Measurements from ENCODE around the gene NKX1-2.

NKX1-2 gene

GRCh38 chr10:124478515-124478914 is 28.7 kb upstream of the NKX1-2 start:
- no peak overlapping the region for H3K27ac ChIP-seq (ENCODE audit: extremely low read depth, low read depth, low read length)
- no peaks in the 10 kb centered on the region for H3K9me3 ChIP-seq (ENCODE audit: control insufficient read depth, insufficient read depth, low read depth, low read length)
- ChIA-PET CTCF (interaction anchor here (0.6 kb wide), 1 partner anchor 570 kb away, joined by 3 read pairs; no protein-coding TSS in a partner anchor), POLR2A (no interaction called here)
- TF ChIP-seq ZNF677 (tag by site-specific recombination; IDR thresholded peaks at IDR 0.05) = no peak
- TF ChIP-seq ZNF274 (IDR thresholded peaks at IDR 0.05; ENCODE audit: low read length) = no peak
- TF ChIP-seq ZNF274 (tag by site-specific recombination; IDR thresholded peaks at IDR 0.05; ENCODE audit: borderline replicate concordance) = no peak
- TF ChIP-seq ZNF148 (tag by site-specific recombination; IDR thresholded peaks at IDR 0.05; ENCODE audit: borderline replicate concordance) = no peak
- TF ChIP-seq ZNF473 (tag by site-specific recombination; IDR thresholded peaks at IDR 0.05) = no peak
- TF ChIP-seq ZNF416 (tag by site-specific recombination; IDR thresholded peaks at IDR 0.05) = no peak
- no peak for TF ChIP-seq ZBTB1 (tag by site-specific recombination; IDR thresholded peaks at IDR 0.05)
- TF ChIP-seq ZSCAN5A (tag by site-specific recombination; IDR thresholded peaks at IDR 0.05) = no peak
- no peak for TF ChIP-seq ZNF776 (tag by site-specific recombination; IDR thresholded peaks at IDR 0.05; ENCODE audit: borderline replicate concordance)
- no peak for TF ChIP-seq KLF9 (tag by site-specific recombination; IDR thresholded peaks at IDR 0.05; ENCODE audit: low read depth)
- no peak for TF ChIP-seq ZBTB48 (tag by site-specific recombination; IDR thresholded peaks at IDR 0.05)
- no peak for TF ChIP-seq REST (tag by site-specific recombination; IDR thresholded peaks at IDR 0.05)
- no peak for TF ChIP-seq ZNF157 (tag by site-specific recombination; IDR thresholded peaks at IDR 0.05)
- no peak for TF ChIP-seq ZSCAN16 (tag by site-specific recombination; IDR thresholded peaks at IDR 0.05)
- TF ChIP-seq ZNF701 (tag by site-specific recombination; IDR thresholded peaks at IDR 0.05) = no peak
- TF ChIP-seq ZNF645 (tag by site-specific recombination; IDR thresholded peaks at IDR 0.05) = no peak
- H3K4me3 ChIP-seq (ENCODE audit: low read depth, low read length) = no peak overlapping the region
- H3K36me3 ChIP-seq (ENCODE audit: control insufficient read depth in 2 of 2, insufficient read depth in 1 of 2, low read length in 2 of 2) = no peaks in the 10 kb centered on the region
- H3K4me1 ChIP-seq (ENCODE audit: control insufficient read depth, insufficient read depth, low read length) = no peaks in the 10 kb centered on the region

GRCh38 chr10:124477614-124478363 is 28.0 kb upstream of the NKX1-2 start:
- TF ChIP-seq EGR2 (tag by site-specific recombination; IDR thresholded peaks at IDR 0.05; ENCODE audit: low read depth) (peak; percentile 75), ZNF837 (tag by site-specific recombination; IDR thresholded peaks at IDR 0.05) (no peak), ZFHX2 (tag by site-specific recombination; conservative IDR thresholded peaks at IDR 0.05) (peak; percentile 82)
- Histone ChIP-seq H3K27ac (ENCODE audit: extremely low read depth, low read depth, low read length) (no peak overlapping the region), H3K36me3 (ENCODE audit: control insufficient read depth in 2 of 2, insufficient read depth in 1 of 2, low read length in 2 of 2) (no peaks in the 10 kb centered on the region), H3K4me1 (ENCODE audit: control insufficient read depth, insufficient read depth, low read length) (no peaks in the 10 kb centered on the region), H3K4me3 (ENCODE audit: low read depth, low read length) (no peak overlapping the region), H3K9me3 (ENCODE audit: control insufficient read depth, insufficient read depth, low read depth, low read length) (no peaks in the 10 kb centered on the region)
- CTCF ChIA-PET = no interaction called here
- POLR2A ChIA-PET = no interaction called here
